Raji (cell line): Measurements from ENCODE around the gene SHISA9.

Experiments used
- POLR2A ChIP-seq: IDR thresholded peaks from 2 replicates; pipeline ENCODE4 v1.6.1; 2011; ENCODE audit warnings: low read depth, low read length, control low read depth; ENCODE audit not compliant: insufficient read depth

The SHISA9 gene

GRCh38 chr16:12971241-12971640 lies 69.8 kb downstream of the SHISA9 start:
- TF ChIP-seq POLR2A: no peak

GRCh38 chr16:12972246-12972645 lies 70.8 kb downstream of the SHISA9 start:
- no peak for TF ChIP-seq POLR2A

- TF ChIP-seq POLR2A: no peak
Measured at GRCh38 chr16:12975766-12976165, 74.4 kb downstream of the SHISA9 start.

GRCh38 chr16:12976496-12976895 lies 75.1 kb downstream of the SHISA9 start:
- TF ChIP-seq POLR2A: no peak

- TF ChIP-seq POLR2A: no peak
Measured at GRCh38 chr16:12976936-12977335, 75.5 kb downstream of the SHISA9 start.

- no peak for TF ChIP-seq POLR2A
Measured at GRCh38 chr16:12985516-12985915, 84.1 kb downstream of the SHISA9 start.

GRCh38 chr16:12988071-12988470 lies 86.7 kb downstream of the SHISA9 start:
- TF ChIP-seq POLR2A: no peak

- no peak for TF ChIP-seq POLR2A
Measured at GRCh38 chr16:12992066-12992465, 90.7 kb downstream of the SHISA9 start.

- TF ChIP-seq POLR2A: no peak
Measured at GRCh38 chr16:12994402-12994801, 93.0 kb downstream of the SHISA9 start.

- no peak for TF ChIP-seq POLR2A
Measured at GRCh38 chr16:12995721-12996372, 94.4 kb downstream of the SHISA9 start.

- TF ChIP-seq POLR2A: no peak
Measured at GRCh38 chr16:12998361-12999085, 97.1 kb downstream of the SHISA9 start.

- no peak for TF ChIP-seq POLR2A
Measured at GRCh38 chr16:12999368-12999767, 98.0 kb downstream of the SHISA9 start.

GRCh38 chr16:13005721-13006247 lies 104.4 kb downstream of the SHISA9 start:
- no peak for TF ChIP-seq POLR2A

GRCh38 chr16:13012601-13013000 lies 111.2 kb downstream of the SHISA9 start:
- TF ChIP-seq POLR2A: no peak

- no peak for TF ChIP-seq POLR2A
Measured at GRCh38 chr16:13013043-13013442, 111.6 kb downstream of the SHISA9 start.

- no peak for TF ChIP-seq POLR2A
Measured at GRCh38 chr16:13014476-13014875, 113.1 kb downstream of the SHISA9 start.
